Bronchial epithelial cell (primary cell): ENCODE measurements around the gene TRABD. TPM values are rescaled to one million over a fixed set of nuclear protein-coding genes. Genes with fewer than 3 reads are reported as not detected.
"Not testable (repeated sequence)": the region's sequence is repeated elsewhere in the genome, so short reads cannot be mapped to it uniquely, and the experiment has no call there.

Source experiments
- DNase-seq: peaks from one replicate; pipeline ENCODE4 v3.0.0-alpha.2; 2010; ENCODE audit warnings: low read depth
- FAIRE-seq: peaks from 2 replicates; lab custom pipeline; 2011; peaks lifted over from hg19 to GRCh38; lab: Jason Lieb, UNC
- H3K27me3 ChIP-seq: 2 replicates; pipeline ENCODE4 v1.5.1; 2011; ENCODE audit warnings: low read length; ENCODE audit not compliant: control insufficient read depth, insufficient read depth
- H3K36me3 ChIP-seq: 2 replicates; pipeline ENCODE4 v1.5.1; 2011; ENCODE audit warnings: low read length; ENCODE audit not compliant: control insufficient read depth, insufficient read depth
- H3K4me3 ChIP-seq: 2 replicates; pipeline ENCODE4 v1.5.1; 2011; ENCODE audit warnings: mild to moderate bottlenecking, low read depth, low read length, control low read depth
- CTCF ChIP-seq: IDR thresholded peaks from 2 replicates; pipeline ENCODE4 v1.5.1; 2011; ENCODE audit warnings: mild to moderate bottlenecking, moderate library complexity, low read length, control low read depth, inconsistent platforms; ENCODE audit not compliant: insufficient read depth, severe bottlenecking
- total RNA-seq: library from RNA; depleted of rRNA; stranded (reverse); fragments of >200 nt; gene quantifications from 2 replicates; pipeline ENCODE4 v1.2.1, GENCODE V29; 2014

The TRABD gene
- total RNA-seq, 1 donor from 2014 or later, result 43.7 TPM

- no peak for FAIRE-seq
These were observed 39.8 kb upstream of the TRABD start for GRCh38 chr22:50145721-50146438.

GRCh38 chr22:50146439-50147238 is 39.1 kb upstream of the TRABD start:
- FAIRE-seq, result no peak
- peak; percentile 55 for DNase-seq
- peak; percentile 86 for TF ChIP-seq CTCF

More at GRCh38 chr22:50145721-50146438, 39.8 kb upstream of the TRABD start:
- TF ChIP-seq CTCF, result no peak
- no peak for DNase-seq
- Histone ChIP-seq H3K27me3 (peaks cover 4% of the 10 kb centered on the region), H3K36me3 (no peaks in the 10 kb centered on the region), H3K4me3 (no peak overlapping the region)

GRCh38 chr22:50147258-50148165 is 38.2 kb upstream of the TRABD start:
- H3K27me3 ChIP-seq, FAIRE-seq, H3K36me3 ChIP-seq, H3K4me3 ChIP-seq, DNase-seq: not testable (repeated sequence)

More at GRCh38 chr22:50146439-50147238, 39.1 kb upstream of the TRABD start:
- no peaks in the 10 kb centered on the region for H3K36me3 ChIP-seq
- H3K4me3 ChIP-seq, result no peak overlapping the region
- H3K27me3 ChIP-seq, result peaks cover 4% of the 10 kb centered on the region

- Histone ChIP-seq H3K27me3 (peaks cover 4% of the 10 kb centered on the region), H3K4me3 (no peak overlapping the region), H3K36me3 (no peaks in the 10 kb centered on the region)
- DNase-seq (no peak), FAIRE-seq (no peak)
- TF ChIP-seq CTCF, result no peak
These were observed 37.6 kb upstream of the TRABD start for GRCh38 chr22:50148166-50148500.

GRCh38 chr22:50148991-50149721 is 36.6 kb upstream of the TRABD start:
- Histone ChIP-seq H3K27me3 (no peaks in the 10 kb centered on the region), H3K4me3 (no peak overlapping the region), H3K36me3 (no peaks in the 10 kb centered on the region)
- TF ChIP-seq CTCF, result peak; percentile 99
- no peak for FAIRE-seq
- DNase-seq, result peak; percentile 95
